ENCODE data around the gene GPATCH1. TPM values are rescaled to one million over a fixed set of nuclear protein-coding genes. Genes with fewer than 3 reads are reported as not detected.

Gene GPATCH1
- total and polyA plus RNA-seq, 4 donors = 2.5 to 5.2 (median 3.6) TPM

DNA sequence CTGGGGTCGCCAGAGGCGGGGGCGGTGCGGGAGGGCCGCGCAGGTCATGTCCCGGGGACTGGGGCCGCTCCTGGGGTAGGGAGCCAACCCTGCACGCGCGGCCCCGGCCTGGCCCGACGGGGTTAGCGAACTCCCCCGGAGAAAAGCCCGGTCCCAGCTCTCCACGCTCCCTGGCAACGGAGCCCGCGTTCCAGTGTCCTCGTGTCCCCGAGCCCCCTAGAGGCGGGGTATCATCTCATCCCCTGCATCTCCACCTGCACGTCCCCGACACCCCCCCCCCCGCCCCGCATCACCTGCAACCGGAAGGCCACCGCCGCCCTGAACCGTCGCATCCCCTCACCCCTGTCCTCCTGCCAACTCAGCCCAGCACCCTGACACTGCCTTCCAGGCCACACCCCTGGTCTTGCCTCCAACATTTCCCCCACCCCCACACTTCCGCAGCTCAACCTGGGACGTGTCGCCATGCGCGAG lies 53.6 kb downstream of the GPATCH1 start:
- no peak overlapping the region for H3K4me3 ChIP-seq (ENCODE audit: low read depth in 1 of 3, low read length in 3 of 3)
- H3K9ac ChIP-seq (ENCODE audit: low read depth in 1 of 2, low read length in 2 of 2) = no peak overlapping the region
- H3K9me3 ChIP-seq (ENCODE audit: control insufficient read depth in 4 of 4, low read length in 3 of 4) = no peaks in the 10 kb centered on the region
- no peak overlapping the region for H3K27ac ChIP-seq (ENCODE audit: low read depth in 1 of 2, low read length in 2 of 2)
- 22% methylated on average over 38 of the region's 38 CpGs for WGBS
- DNase-seq (ENCODE audit: low spot score) = no peak
- peaks cover 0 to 5% (median 0%) of the 10 kb centered on the region in 4 donors for H3K4me1 ChIP-seq (ENCODE audit: control insufficient read depth in 4 of 4, insufficient read depth in 4 of 4, low read length in 3 of 4)
- TF ChIP-seq TAF1 (conservative IDR thresholded peaks at IDR 0.05) (no peak), NR2F2 (IDR thresholded peaks at IDR 0.05) (no peak), FOXA1 (IDR thresholded peaks at IDR 0.05) (no peak), RXRA (IDR thresholded peaks at IDR 0.05) (no peak), YY1 (IDR thresholded peaks at IDR 0.05) (no peak), SP1 (IDR thresholded peaks at IDR 0.05) (no peak), HNF4G (IDR thresholded peaks at IDR 0.05) (no peak), HNF4A (conservative IDR thresholded peaks at IDR 0.05) (no peak), GABPA (IDR thresholded peaks at IDR 0.05 in 1 of 2, conservative IDR thresholded peaks at IDR 0.05 in 1 of 2) (no peak)
- TF ChIP-seq, protein P1, sequence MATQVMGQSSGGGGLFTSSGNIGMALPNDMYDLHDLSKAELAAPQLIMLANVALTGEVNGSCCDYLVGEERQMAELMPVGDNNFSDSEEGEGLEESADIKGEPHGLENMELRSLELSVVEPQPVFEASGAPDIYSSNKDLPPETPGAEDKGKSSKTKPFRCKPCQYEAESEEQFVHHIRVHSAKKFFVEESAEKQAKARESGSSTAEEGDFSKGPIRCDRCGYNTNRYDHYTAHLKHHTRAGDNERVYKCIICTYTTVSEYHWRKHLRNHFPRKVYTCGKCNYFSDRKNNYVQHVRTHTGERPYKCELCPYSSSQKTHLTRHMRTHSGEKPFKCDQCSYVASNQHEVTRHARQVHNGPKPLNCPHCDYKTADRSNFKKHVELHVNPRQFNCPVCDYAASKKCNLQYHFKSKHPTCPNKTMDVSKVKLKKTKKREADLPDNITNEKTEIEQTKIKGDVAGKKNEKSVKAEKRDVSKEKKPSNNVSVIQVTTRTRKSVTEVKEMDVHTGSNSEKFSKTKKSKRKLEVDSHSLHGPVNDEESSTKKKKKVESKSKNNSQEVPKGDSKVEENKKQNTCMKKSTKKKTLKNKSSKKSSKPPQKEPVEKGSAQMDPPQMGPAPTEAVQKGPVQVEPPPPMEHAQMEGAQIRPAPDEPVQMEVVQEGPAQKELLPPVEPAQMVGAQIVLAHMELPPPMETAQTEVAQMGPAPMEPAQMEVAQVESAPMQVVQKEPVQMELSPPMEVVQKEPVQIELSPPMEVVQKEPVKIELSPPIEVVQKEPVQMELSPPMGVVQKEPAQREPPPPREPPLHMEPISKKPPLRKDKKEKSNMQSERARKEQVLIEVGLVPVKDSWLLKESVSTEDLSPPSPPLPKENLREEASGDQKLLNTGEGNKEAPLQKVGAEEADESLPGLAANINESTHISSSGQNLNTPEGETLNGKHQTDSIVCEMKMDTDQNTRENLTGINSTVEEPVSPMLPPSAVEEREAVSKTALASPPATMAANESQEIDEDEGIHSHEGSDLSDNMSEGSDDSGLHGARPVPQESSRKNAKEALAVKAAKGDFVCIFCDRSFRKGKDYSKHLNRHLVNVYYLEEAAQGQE (IDR thresholded peaks at IDR 0.05) = no peak
- TF ChIP-seq, protein P2, sequence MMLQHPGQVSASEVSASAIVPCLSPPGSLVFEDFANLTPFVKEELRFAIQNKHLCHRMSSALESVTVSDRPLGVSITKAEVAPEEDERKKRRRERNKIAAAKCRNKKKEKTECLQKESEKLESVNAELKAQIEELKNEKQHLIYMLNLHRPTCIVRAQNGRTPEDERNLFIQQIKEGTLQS (IDR thresholded peaks at IDR 0.05) = no peak
- TF ChIP-seq, protein P3, sequence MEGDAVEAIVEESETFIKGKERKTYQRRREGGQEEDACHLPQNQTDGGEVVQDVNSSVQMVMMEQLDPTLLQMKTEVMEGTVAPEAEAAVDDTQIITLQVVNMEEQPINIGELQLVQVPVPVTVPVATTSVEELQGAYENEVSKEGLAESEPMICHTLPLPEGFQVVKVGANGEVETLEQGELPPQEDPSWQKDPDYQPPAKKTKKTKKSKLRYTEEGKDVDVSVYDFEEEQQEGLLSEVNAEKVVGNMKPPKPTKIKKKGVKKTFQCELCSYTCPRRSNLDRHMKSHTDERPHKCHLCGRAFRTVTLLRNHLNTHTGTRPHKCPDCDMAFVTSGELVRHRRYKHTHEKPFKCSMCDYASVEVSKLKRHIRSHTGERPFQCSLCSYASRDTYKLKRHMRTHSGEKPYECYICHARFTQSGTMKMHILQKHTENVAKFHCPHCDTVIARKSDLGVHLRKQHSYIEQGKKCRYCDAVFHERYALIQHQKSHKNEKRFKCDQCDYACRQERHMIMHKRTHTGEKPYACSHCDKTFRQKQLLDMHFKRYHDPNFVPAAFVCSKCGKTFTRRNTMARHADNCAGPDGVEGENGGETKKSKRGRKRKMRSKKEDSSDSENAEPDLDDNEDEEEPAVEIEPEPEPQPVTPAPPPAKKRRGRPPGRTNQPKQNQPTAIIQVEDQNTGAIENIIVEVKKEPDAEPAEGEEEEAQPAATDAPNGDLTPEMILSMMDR (IDR thresholded peaks at IDR 0.05; ENCODE audit: low read depth, low read length, missing input control) = no peak
- TF ChIP-seq, protein P4, sequence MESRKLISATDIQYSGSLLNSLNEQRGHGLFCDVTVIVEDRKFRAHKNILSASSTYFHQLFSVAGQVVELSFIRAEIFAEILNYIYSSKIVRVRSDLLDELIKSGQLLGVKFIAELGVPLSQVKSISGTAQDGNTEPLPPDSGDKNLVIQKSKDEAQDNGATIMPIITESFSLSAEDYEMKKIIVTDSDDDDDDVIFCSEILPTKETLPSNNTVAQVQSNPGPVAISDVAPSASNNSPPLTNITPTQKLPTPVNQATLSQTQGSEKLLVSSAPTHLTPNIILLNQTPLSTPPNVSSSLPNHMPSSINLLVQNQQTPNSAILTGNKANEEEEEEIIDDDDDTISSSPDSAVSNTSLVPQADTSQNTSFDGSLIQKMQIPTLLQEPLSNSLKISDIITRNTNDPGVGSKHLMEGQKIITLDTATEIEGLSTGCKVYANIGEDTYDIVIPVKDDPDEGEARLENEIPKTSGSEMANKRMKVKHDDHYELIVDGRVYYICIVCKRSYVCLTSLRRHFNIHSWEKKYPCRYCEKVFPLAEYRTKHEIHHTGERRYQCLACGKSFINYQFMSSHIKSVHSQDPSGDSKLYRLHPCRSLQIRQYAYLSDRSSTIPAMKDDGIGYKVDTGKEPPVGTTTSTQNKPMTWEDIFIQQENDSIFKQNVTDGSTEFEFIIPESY (IDR thresholded peaks at IDR 0.05) = no peak
- H3K27me3 ChIP-seq (ENCODE audit: control insufficient read depth in 4 of 4, insufficient read depth in 4 of 4, low read length in 3 of 4) = no peaks in the 10 kb centered on the region
- peaks cover 2 to 10% (median 7%) of the 10 kb centered on the region in 4 donors for H3K36me3 ChIP-seq (ENCODE audit: control insufficient read depth in 4 of 4, insufficient read depth in 3 of 4, low read depth in 1 of 4, low read length in 3 of 4)

DNA sequence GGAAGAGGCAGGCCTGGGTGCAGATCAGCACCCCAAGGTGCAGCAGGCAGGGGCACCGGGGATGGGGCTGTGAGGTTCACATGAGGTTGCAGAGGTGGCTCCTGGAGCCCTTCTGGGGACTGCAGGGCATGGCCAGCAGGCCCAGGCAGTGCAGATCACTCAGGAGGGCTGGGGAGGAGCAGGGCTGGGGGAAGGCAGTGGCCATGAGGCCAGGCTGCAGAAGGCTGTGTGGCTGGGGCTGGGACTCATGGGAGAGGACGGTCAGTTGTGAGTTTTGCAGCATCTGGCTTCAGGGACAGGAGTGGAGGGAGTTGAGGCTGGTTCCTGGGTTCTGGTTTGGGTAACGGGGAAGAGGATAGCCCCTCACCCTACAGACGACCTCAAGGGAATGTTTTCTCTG lies 58.2 kb downstream of the GPATCH1 start:
- Histone ChIP-seq H3K27ac (ENCODE audit: low read depth in 1 of 2, low read length in 2 of 2) (no peak overlapping the region), H3K36me3 (ENCODE audit: control insufficient read depth in 4 of 4, insufficient read depth in 3 of 4, low read depth in 1 of 4, low read length in 3 of 4) (no peaks in the 10 kb centered on the region), H3K27me3 (ENCODE audit: control insufficient read depth in 4 of 4, insufficient read depth in 4 of 4, low read length in 3 of 4) (no peaks in the 10 kb centered on the region), H3K9ac (ENCODE audit: low read depth in 1 of 2, low read length in 2 of 2) (no peak overlapping the region), H3K9me3 (ENCODE audit: control insufficient read depth in 4 of 4, low read length in 3 of 4) (no peaks in the 10 kb centered on the region), H3K4me1 (ENCODE audit: control insufficient read depth in 4 of 4, insufficient read depth in 4 of 4, low read length in 3 of 4) (peaks cover 0 to 2% (median 0%) of the 10 kb centered on the region in 4 donors), H3K4me3 (ENCODE audit: low read depth in 1 of 3, low read length in 3 of 3) (no peak overlapping the region)
- WGBS = 82% methylated on average over 4 of the region's 4 CpGs
- no peak for TF ChIP-seq FOXA1 (IDR thresholded peaks at IDR 0.05)
- TF ChIP-seq FOXA2 (IDR thresholded peaks at IDR 0.05) = no peak
- TF ChIP-seq RXRA (IDR thresholded peaks at IDR 0.05) = no peak
- TF ChIP-seq HNF4G (IDR thresholded peaks at IDR 0.05) = no peak
- no peak for TF ChIP-seq JUND (IDR thresholded peaks at IDR 0.05)
- TF ChIP-seq, protein P2 (IDR thresholded peaks at IDR 0.05) = no peak
- TF ChIP-seq SP1 (IDR thresholded peaks at IDR 0.05) = no peak
- TF ChIP-seq, protein P3 (IDR thresholded peaks at IDR 0.05; ENCODE audit: low read depth, low read length, missing input control) = no peak
- no peak for TF ChIP-seq EGR1 (IDR thresholded peaks at IDR 0.05; ENCODE audit: low read depth in 2 of 2)
- no peak for TF ChIP-seq YY1 (IDR thresholded peaks at IDR 0.05)
- TF ChIP-seq, protein P4 (IDR thresholded peaks at IDR 0.05) = no peak
- no peak for TF ChIP-seq HNF4A (conservative IDR thresholded peaks at IDR 0.05)
- TF ChIP-seq GABPA (IDR thresholded peaks at IDR 0.05 in 1 of 2, conservative IDR thresholded peaks at IDR 0.05 in 1 of 2) = no peak
- DNase-seq (ENCODE audit: low spot score) = no peak
